HL-60 (cell line): ENCODE data around the gene SPSB4.

Experiments used
- GABPA ChIP-seq: IDR thresholded peaks from 2 replicates; pipeline ENCODE4 v1.6.1; 2012; ENCODE audit warnings: low read depth
- POLR2AphosphoS5 ChIP-seq: IDR thresholded peaks from 2 replicates; pipeline ENCODE4 v1.6.1; 2012; ENCODE audit warnings: low read depth
- SPI1 ChIP-seq: IDR thresholded peaks from 2 replicates; pipeline ENCODE4 v1.6.1; 2012; ENCODE audit warnings: low read depth, mild to moderate bottlenecking, borderline replicate concordance
- TF ChIP-seq, protein P1 (sequence below): IDR thresholded peaks from one replicate; pipeline ENCODE4 v1.5.1; 2011; ENCODE audit warnings: low read length, control low read depth, inconsistent platforms; ENCODE audit not compliant: insufficient read depth

DNA sequence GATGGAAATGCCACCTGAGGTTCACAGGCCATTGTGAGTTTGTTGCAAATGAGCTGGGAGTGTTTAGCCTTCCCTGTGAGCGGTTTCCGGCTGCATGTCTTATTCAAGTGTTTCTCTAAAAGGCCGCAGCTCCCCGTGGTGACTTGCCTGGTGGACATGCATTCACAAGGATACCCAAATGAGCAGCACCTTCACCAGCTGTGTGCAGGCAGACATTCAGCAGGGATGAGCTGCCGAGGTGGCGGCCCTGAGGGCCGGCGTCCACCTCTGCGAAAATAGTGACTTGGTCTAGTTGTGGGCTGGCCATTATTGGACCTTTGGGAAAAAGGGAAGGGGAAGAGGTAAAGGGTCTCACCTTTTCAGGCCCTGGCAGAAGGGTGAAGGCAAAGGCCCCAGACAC lies 23.4 kb downstream of the SPSB4 start:
- TF ChIP-seq, protein P1, sequence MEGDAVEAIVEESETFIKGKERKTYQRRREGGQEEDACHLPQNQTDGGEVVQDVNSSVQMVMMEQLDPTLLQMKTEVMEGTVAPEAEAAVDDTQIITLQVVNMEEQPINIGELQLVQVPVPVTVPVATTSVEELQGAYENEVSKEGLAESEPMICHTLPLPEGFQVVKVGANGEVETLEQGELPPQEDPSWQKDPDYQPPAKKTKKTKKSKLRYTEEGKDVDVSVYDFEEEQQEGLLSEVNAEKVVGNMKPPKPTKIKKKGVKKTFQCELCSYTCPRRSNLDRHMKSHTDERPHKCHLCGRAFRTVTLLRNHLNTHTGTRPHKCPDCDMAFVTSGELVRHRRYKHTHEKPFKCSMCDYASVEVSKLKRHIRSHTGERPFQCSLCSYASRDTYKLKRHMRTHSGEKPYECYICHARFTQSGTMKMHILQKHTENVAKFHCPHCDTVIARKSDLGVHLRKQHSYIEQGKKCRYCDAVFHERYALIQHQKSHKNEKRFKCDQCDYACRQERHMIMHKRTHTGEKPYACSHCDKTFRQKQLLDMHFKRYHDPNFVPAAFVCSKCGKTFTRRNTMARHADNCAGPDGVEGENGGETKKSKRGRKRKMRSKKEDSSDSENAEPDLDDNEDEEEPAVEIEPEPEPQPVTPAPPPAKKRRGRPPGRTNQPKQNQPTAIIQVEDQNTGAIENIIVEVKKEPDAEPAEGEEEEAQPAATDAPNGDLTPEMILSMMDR, result no peak
- TF ChIP-seq POLR2AphosphoS5 (no peak), GABPA (no peak), SPI1 (no peak)
